Measurements from ENCODE around the gene PHACTR3.

DNA sequence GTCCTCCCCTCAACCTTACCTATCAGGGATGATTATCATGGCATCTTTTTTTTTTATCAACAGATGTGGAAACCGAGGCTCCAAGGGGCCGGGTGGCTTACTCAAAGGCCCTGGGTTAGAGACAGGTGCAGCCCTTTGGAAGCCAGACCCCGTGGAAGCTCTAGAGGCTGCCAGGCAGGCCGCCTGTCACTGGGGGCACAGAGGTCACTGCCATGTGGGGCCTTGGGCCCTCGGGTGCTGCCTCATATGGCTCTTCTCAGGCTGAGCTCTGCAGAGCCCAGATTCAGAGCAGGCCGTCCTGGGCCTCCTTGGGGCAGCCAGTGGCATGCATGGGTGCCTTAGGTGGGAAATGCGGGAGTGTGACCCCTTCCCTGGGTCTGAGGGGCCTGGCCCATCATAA, 136.3 kb downstream of the PHACTR3 start:
- TF ChIP-seq, protein P1, sequence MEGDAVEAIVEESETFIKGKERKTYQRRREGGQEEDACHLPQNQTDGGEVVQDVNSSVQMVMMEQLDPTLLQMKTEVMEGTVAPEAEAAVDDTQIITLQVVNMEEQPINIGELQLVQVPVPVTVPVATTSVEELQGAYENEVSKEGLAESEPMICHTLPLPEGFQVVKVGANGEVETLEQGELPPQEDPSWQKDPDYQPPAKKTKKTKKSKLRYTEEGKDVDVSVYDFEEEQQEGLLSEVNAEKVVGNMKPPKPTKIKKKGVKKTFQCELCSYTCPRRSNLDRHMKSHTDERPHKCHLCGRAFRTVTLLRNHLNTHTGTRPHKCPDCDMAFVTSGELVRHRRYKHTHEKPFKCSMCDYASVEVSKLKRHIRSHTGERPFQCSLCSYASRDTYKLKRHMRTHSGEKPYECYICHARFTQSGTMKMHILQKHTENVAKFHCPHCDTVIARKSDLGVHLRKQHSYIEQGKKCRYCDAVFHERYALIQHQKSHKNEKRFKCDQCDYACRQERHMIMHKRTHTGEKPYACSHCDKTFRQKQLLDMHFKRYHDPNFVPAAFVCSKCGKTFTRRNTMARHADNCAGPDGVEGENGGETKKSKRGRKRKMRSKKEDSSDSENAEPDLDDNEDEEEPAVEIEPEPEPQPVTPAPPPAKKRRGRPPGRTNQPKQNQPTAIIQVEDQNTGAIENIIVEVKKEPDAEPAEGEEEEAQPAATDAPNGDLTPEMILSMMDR (conservative IDR thresholded peaks at IDR 0.05; ENCODE audit: low read depth, low read length) = no peak
- TF ChIP-seq EZH2phosphoT487 (IDR thresholded peaks at IDR 0.05; ENCODE audit: borderline replicate concordance, low read length) (no peak), EZH2 (IDR thresholded peaks at IDR 0.05; ENCODE audit: low read length, unreplicated experiment) (no peak)
